Prostate gland (tissue), 2 donors: ENCODE data around the gene GZMH.

Source experiments
- POLR2A ChIP-seq: fragments of 450-650 bp; IDR thresholded peaks from one replicate; pipeline ENCODE4 v1.6.1; 2016; ENCODE audit warnings: antibody characterized with exemption, mild to moderate bottlenecking
- POLR2AphosphoS5 ChIP-seq: sonication (generic); formaldehyde crosslinking; IDR thresholded peaks from one replicate; pipeline ENCODE4 v1.6.1; 2017; ENCODE audit warnings: antibody characterized with exemption
- TF ChIP-seq, protein P1 (sequence below), 4 experiments: fragments of 200-600 bp in 2 of 4; fragments of 450-650 bp in 2 of 4; sonication (generic) in 2 of 4; IDR thresholded peaks; 1 replicate in 3 of 4; 2 replicates in 1 of 4; pipeline ENCODE4 v1.5.1; 2016 to 2019; ENCODE audit warnings: antibody characterized with exemption in 4 of 4, mild to moderate bottlenecking in 2 of 4, moderate library complexity in 2 of 4

DNA sequence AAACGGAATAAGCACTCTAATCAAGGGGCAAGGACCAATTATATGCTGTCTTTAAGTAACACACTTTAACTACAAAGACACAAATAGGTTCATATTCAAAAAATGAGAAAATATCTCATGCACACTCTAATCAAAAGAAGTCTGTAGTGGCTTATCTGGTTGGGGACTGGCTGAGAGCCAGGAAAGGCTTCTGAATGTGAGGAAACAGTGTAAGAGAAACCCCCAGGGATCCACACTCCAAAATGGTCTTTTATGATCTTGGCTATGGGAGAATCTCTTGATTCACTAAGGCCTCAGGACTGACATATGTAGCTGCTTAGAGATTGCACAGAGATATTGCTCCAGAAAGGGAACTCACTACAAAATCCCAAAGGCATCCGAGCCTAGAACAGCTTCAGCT is 43.7 kb downstream of the GZMH start:
- TF ChIP-seq, protein P1, sequence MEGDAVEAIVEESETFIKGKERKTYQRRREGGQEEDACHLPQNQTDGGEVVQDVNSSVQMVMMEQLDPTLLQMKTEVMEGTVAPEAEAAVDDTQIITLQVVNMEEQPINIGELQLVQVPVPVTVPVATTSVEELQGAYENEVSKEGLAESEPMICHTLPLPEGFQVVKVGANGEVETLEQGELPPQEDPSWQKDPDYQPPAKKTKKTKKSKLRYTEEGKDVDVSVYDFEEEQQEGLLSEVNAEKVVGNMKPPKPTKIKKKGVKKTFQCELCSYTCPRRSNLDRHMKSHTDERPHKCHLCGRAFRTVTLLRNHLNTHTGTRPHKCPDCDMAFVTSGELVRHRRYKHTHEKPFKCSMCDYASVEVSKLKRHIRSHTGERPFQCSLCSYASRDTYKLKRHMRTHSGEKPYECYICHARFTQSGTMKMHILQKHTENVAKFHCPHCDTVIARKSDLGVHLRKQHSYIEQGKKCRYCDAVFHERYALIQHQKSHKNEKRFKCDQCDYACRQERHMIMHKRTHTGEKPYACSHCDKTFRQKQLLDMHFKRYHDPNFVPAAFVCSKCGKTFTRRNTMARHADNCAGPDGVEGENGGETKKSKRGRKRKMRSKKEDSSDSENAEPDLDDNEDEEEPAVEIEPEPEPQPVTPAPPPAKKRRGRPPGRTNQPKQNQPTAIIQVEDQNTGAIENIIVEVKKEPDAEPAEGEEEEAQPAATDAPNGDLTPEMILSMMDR (IDR thresholded peaks at IDR 0.05) = no peak
- TF ChIP-seq POLR2AphosphoS5 = no peak
- TF ChIP-seq POLR2A = no peak
